A549 (cell line): ENCODE measurements around the gene CYP8B1. TPM values are rescaled to one million over a fixed set of nuclear protein-coding genes. Genes with fewer than 3 reads are reported as not detected.

ENCODE experiments used
- ATAC-seq, 2 experiments: fragments of 200-7000 bp in 1 of 2; fragments of >200 bp in 1 of 2; cut with Nextera tagmentation in 1 of 2; cut with Tn5 transposase in 1 of 2; 3 replicates each; pipeline versions ENCODE4 v1.8.0 to v1.9.1; 2018 to 2020; ENCODE audit warnings: mild to moderate bottlenecking in 1 of 2, moderate library complexity in 1 of 2
- CTCF ChIA-PET: fragments of 300-600 bp; sonication (Branson Sonifier 250); formaldehyde crosslinking; extraction: SDS; loops from one replicate; lab custom pipeline; 2021; ENCODE audit warnings: antibody characterized with exemption, inconsistent platforms; lab: Yijun Ruan, JAX
- POLR2A ChIA-PET: fragments of 350-600 bp; formaldehyde crosslinking; extraction: SDS; loops from one replicate; lab custom pipeline; 2021; ENCODE audit warnings: antibody characterized with exemption, inconsistent platforms; lab: Yijun Ruan, JAX
- DNase-seq, 2 experiments: peaks; one replicate each; pipeline versions ENCODE4 v3.0.0 to v3.0.0-alpha.2; 2011 to 2016; ENCODE audit warnings: low read depth in 1 of 2, low spot score in 1 of 2
- FAIRE-seq: peaks from 2 replicates; lab custom pipeline; 2011; peaks lifted over from hg19 to GRCh38; lab: Jason Lieb, UNC
- H3K27ac ChIP-seq, 2 experiments: fragments of >200 bp; sonication (Bioruptor Twin); formaldehyde crosslinking; 3 replicates each; pipeline ENCODE4 v1.5.1; 2016 to 2017
- H3K4me1 ChIP-seq: fragments of >200 bp; sonication (Bioruptor Twin); formaldehyde crosslinking; 3 replicates; pipeline ENCODE4 v1.6.1; 2016
- H3K4me2 ChIP-seq: fragments of >200 bp; sonication (Bioruptor Twin); formaldehyde crosslinking; 3 replicates; pipeline ENCODE4 v1.6.1; 2016
- H3K4me3 ChIP-seq: fragments of >200 bp; sonication (Bioruptor Twin); formaldehyde crosslinking; 3 replicates; pipeline ENCODE4 v1.5.1; 2016
- H3K9me3 ChIP-seq: fragments of >200 bp; sonication (Bioruptor Twin); formaldehyde crosslinking; 3 replicates; pipeline ENCODE4 v1.6.1; 2016
- ATOH8 ChIP-seq: fragments of 250-450 bp; sonication (Bioruptor Pico); IDR thresholded peaks from 2 replicates; pipeline ENCODE4 v1.5.0; 2020; ENCODE audit warnings: low read depth, mild to moderate bottlenecking, moderate library complexity
- CEBPB ChIP-seq, 2 experiments: fragments of >200 bp in 1 of 2; sonication (Bioruptor Twin) in 1 of 2; formaldehyde crosslinking in 1 of 2; IDR thresholded peaks; 2 replicates each; pipeline ENCODE4 v1.6.1; 2012 to 2016
- CTCF ChIP-seq: fragments of >200 bp; sonication (Bioruptor Twin); formaldehyde crosslinking; IDR thresholded peaks from 3 replicates; pipeline ENCODE4 v1.5.1; 2016
- ESRRA ChIP-seq: fragments of 150-350 bp; IDR thresholded peaks from 2 replicates; pipeline ENCODE4 v1.6.1; 2014; ENCODE audit warnings: mild to moderate bottlenecking, low read length, borderline replicate concordance
- FOSL2 ChIP-seq, 2 experiments: fragments of 450-650 bp in 1 of 2; fragments of >200 bp in 1 of 2; sonication (Bioruptor Twin) in 1 of 2; formaldehyde crosslinking; IDR thresholded peaks; 2 replicates each; pipeline versions ENCODE4 v1.5.0 to v1.6.1; 2016 to 2020; ENCODE audit warnings: mild to moderate bottlenecking in 1 of 2, moderate library complexity in 1 of 2
- HOXB5 ChIP-seq: fragments of 250-450 bp; sonication (Bioruptor Pico); IDR thresholded peaks from 2 replicates; pipeline ENCODE4 v1.5.0; 2020; ENCODE audit warnings: mild to moderate bottlenecking, moderate library complexity
- KDM1A ChIP-seq: fragments of 200-600 bp; sonication (generic); IDR thresholded peaks from 2 replicates; pipeline ENCODE4 v1.6.1; 2016; ENCODE audit warnings: low read depth, mild to moderate bottlenecking
- MAX ChIP-seq: IDR thresholded peaks from 2 replicates; pipeline ENCODE4 v1.6.1; 2012
- MYC ChIP-seq: IDR thresholded peaks from 2 replicates; pipeline ENCODE4 v1.6.1; 2012; ENCODE audit warnings: mild to moderate bottlenecking, inconsistent platforms, low read length, improper control_type of control experiment, borderline replicate concordance
- NFE2L2 ChIP-seq: fragments of 150-350 bp; conservative IDR thresholded peaks from 2 replicates; pipeline ENCODE4 v1.6.1; 2014; ENCODE audit warnings: low read length
- NPAS2 ChIP-seq: fragments of 250-450 bp; sonication (Bioruptor Pico); IDR thresholded peaks from 2 replicates; pipeline ENCODE4 v1.8.0; 2022; ENCODE audit warnings: mild to moderate bottlenecking, moderate library complexity, borderline replicate concordance
- PHF8 ChIP-seq: fragments of 200-600 bp; sonication (generic); IDR thresholded peaks from 2 replicates; pipeline ENCODE4 v1.6.1; 2016; ENCODE audit warnings: low read depth, mild to moderate bottlenecking, antibody characterized with exemption, moderate library complexity, borderline replicate concordance
- RFX5 ChIP-seq: fragments of 450-650 bp; IDR thresholded peaks from 2 replicates; pipeline ENCODE4 v1.7.1; 2014; ENCODE audit warnings: antibody characterized with exemption, mild to moderate bottlenecking, moderate library complexity
- RNF2 ChIP-seq: fragments of 200-600 bp; sonication (generic); IDR thresholded peaks from 2 replicates; pipeline ENCODE4 v1.6.1; 2016; ENCODE audit warnings: low read depth, mild to moderate bottlenecking, antibody characterized with exemption, moderate library complexity, borderline replicate concordance
- TFCP2L1 ChIP-seq: fragments of 250-450 bp; sonication (Bioruptor Pico); IDR thresholded peaks from 2 replicates; pipeline ENCODE4 v1.5.0; 2021; ENCODE audit warnings: mild to moderate bottlenecking
- TP53 ChIP-seq: fragments of 250-450 bp; sonication (Bioruptor Pico); IDR thresholded peaks from 2 replicates; pipeline ENCODE4 v1.5.0; 2021; ENCODE audit warnings: mild to moderate bottlenecking, moderate library complexity
- USF2 ChIP-seq: fragments of 450-650 bp; IDR thresholded peaks from 2 replicates; pipeline ENCODE4 v1.6.1; 2014; ENCODE audit warnings: antibody characterized with exemption
- ZC3H11A ChIP-seq: fragments of 450-650 bp; IDR thresholded peaks from 2 replicates; pipeline ENCODE4 v1.6.1; 2014; ENCODE audit warnings: antibody characterized with exemption, mild to moderate bottlenecking
- ZNF302 ChIP-seq: fragments of 250-450 bp; sonication (Bioruptor Pico); IDR thresholded peaks from 2 replicates; pipeline ENCODE4 v1.9.0; 2021; ENCODE audit warnings: inconsistent platforms, mild to moderate bottlenecking, moderate library complexity
- WGBS: methylation state at CpG from one replicate; pipeline ENCODE4 v1.1.6; 2017; ENCODE audit errors: missing lambda C conversion rate; 5-methylcytosine and 5-hydroxymethylcytosine counted together
- polyA plus RNA-seq, 4 experiments: library from polyadenylated mRNA; depleted of rRNA in 3 of 4; stranded (reverse); fragments of >200 nt; fragmentation: RNase III in 1 of 4; extraction: RNeasy Plus Mini Kit Qiagen cat#74134 plus additional on column Dnase treatment in 1 of 4; gene quantifications; 2 replicates in 3 of 4; 3 replicates in 1 of 4; pipeline ENCODE4 v1.2.3, GENCODE V29; 2011 to 2017
- TF ChIP-seq, protein P1 (sequence below): fragments of 200-600 bp; sonication (generic); IDR thresholded peaks from 2 replicates; pipeline ENCODE4 v1.6.1; 2016; ENCODE audit warnings: antibody characterized with exemption, mild to moderate bottlenecking, moderate library complexity
- TF ChIP-seq, protein P2 (sequence below): fragments of >200 bp; sonication (Bioruptor Twin); formaldehyde crosslinking; IDR thresholded peaks from 3 replicates; pipeline ENCODE4 v1.6.1; 2016

The CYP8B1 gene
- polyA plus RNA-seq, 2 of the 4 experiments (the other 2 are of a cell fraction): not detected

DNA sequence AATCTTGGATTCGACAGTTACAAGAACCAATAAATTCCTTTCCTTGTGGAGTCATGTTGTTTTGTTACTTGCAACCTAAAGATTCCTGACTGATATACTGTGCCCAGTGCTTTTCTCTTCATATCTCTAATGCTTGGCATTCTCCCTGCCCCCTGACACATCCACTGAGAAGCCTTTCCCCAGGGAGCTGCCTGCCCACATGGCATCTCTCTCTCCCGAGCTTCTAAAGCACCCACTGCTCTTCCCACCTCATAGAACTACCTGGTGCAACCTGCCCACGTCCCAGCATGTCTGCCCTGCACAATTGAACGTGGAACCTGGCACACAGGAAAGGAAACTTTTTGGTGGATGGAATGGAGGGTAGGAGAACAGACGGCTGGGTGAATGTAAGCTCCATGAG is 6.8 kb downstream of the CYP8B1 start (continued):
- TF ChIP-seq USF2 (no peak), HOXB5 (CRISPR knock-in tag) (no peak)

- no peak for TF ChIP-seq ZC3H11A
- no peak for TF ChIP-seq FOSL2 (IDR thresholded peaks at IDR 0.05)
- TF ChIP-seq FOSL2 (CRISPR knock-in tag; IDR thresholded peaks at IDR 0.05): no peak
- no peak for TF ChIP-seq MYC
- TF ChIP-seq NFE2L2: no peak
- TF ChIP-seq TP53 (CRISPR knock-in tag): no peak
- no peak for TF ChIP-seq CEBPB (IDR thresholded peaks at IDR 0.05)
- no peak for TF ChIP-seq ZNF302 (CRISPR knock-in tag)
- no peak for TF ChIP-seq CTCF
- TF ChIP-seq RNF2: no peak
- TF ChIP-seq NPAS2 (CRISPR knock-in tag): no peak
- TF ChIP-seq PHF8: no peak
- no peak for TF ChIP-seq ATOH8 (CRISPR knock-in tag)
- TF ChIP-seq, protein P1, sequence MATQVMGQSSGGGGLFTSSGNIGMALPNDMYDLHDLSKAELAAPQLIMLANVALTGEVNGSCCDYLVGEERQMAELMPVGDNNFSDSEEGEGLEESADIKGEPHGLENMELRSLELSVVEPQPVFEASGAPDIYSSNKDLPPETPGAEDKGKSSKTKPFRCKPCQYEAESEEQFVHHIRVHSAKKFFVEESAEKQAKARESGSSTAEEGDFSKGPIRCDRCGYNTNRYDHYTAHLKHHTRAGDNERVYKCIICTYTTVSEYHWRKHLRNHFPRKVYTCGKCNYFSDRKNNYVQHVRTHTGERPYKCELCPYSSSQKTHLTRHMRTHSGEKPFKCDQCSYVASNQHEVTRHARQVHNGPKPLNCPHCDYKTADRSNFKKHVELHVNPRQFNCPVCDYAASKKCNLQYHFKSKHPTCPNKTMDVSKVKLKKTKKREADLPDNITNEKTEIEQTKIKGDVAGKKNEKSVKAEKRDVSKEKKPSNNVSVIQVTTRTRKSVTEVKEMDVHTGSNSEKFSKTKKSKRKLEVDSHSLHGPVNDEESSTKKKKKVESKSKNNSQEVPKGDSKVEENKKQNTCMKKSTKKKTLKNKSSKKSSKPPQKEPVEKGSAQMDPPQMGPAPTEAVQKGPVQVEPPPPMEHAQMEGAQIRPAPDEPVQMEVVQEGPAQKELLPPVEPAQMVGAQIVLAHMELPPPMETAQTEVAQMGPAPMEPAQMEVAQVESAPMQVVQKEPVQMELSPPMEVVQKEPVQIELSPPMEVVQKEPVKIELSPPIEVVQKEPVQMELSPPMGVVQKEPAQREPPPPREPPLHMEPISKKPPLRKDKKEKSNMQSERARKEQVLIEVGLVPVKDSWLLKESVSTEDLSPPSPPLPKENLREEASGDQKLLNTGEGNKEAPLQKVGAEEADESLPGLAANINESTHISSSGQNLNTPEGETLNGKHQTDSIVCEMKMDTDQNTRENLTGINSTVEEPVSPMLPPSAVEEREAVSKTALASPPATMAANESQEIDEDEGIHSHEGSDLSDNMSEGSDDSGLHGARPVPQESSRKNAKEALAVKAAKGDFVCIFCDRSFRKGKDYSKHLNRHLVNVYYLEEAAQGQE: no peak
- TF ChIP-seq RFX5: no peak
- no peak for TF ChIP-seq ESRRA
- TF ChIP-seq KDM1A: no peak
- TF ChIP-seq MAX: no peak
- no peak for TF ChIP-seq TFCP2L1 (CRISPR knock-in tag)
- TF ChIP-seq, protein P2, sequence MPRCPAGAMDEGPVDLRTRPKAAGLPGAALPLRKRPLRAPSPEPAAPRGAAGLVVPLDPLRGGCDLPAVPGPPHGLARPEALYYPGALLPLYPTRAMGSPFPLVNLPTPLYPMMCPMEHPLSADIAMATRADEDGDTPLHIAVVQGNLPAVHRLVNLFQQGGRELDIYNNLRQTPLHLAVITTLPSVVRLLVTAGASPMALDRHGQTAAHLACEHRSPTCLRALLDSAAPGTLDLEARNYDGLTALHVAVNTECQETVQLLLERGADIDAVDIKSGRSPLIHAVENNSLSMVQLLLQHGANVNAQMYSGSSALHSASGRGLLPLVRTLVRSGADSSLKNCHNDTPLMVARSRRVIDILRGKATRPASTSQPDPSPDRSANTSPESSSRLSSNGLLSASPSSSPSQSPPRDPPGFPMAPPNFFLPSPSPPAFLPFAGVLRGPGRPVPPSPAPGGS: no peak
- ATAC-seq (no peak), DNase-seq (no peak), FAIRE-seq (no peak)
- CTCF ChIA-PET: no interaction called here
- POLR2A ChIA-PET: no interaction called here
- Histone ChIP-seq H3K4me2 (no peak overlapping the region), H3K4me3 (no peak overlapping the region), H3K27ac (no peak overlapping the region), H3K4me1 (no peaks in the 10 kb centered on the region), H3K9me3 (no peaks in the 10 kb centered on the region)
- WGBS: 70% methylated on average over 7 of the region's 7 CpGs
Measured at GRCh38 chr3:42867138-42867537, 8.5 kb downstream of the CYP8B1 start.
